HG02623 (cell line): ENCODE measurements around the gene FAM200B.

Source experiments
- ATAC-seq: cut with Tn5 transposase; IDR thresholded peaks from one replicate; pipeline ENCODE4 v1.9.1; 2021; ENCODE audit warnings: moderate library complexity; ENCODE audit not compliant: unreplicated experiment

Gene FAM200B

GRCh38 chr4:15681372-15682241, at the start of gene FAM200B:
TSS of gene FAM200B (plus strand) at chr4:15681827. CDS start at chr4:15686978, 5,151 bp downstream.
- peak; percentile 88 for ATAC-seq

GRCh38 chr4:15636818-15637217, 44.8 kb upstream of the FAM200B start:
- no peak for ATAC-seq

DNA sequence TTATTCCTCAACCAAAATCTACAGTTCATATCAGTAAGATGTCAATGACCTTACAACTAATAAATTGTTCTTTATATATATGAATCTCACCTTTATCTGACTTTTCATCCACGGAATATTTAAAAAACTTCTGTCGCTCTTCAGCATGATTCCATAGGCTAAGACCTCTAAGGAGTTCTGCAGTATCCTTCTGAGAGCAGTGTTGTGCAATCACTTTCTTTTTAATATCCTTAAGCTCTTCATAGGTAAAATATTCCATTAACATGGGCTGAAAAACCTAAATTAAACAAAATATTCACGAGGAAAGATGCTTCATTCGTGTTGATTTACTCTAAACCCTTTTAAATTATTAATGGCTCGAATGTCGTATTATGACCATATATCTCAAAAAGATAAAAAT, 43.2 kb upstream of the FAM200B start:
- ATAC-seq = no peak

DNA sequence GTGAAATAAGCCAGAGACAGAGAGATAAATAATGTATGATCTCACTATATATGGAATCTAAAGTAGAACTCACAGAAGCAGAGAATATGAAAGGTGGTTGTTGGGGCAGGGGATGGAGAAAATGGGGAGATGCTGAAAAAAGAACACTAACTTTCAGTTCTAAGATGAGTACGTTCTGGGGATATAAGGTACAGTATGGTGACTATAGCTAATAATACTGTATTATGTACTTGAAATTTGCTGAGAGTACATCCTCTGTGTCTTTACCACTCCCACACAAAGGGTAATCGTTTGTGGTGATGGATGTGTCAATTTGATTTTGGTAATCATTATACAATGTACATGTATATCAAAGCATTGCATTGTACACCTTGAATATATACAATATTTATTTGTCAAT, 33.0 kb upstream of the FAM200B start:
- no peak for ATAC-seq

GRCh38 chr4:15649914-15650545, 31.6 kb upstream of the FAM200B start:
- ATAC-seq = peak; percentile 29

GRCh38 chr4:15651676-15652075, 30.0 kb upstream of the FAM200B start:
- ATAC-seq = no peak

- ATAC-seq = no peak
Observed at GRCh38 chr4:15652191-15652590, 29.4 kb upstream of the FAM200B start.

- ATAC-seq = no peak
Observed at GRCh38 chr4:15652841-15653240, 28.8 kb upstream of the FAM200B start.

GRCh38 chr4:15653420-15653819, 28.2 kb upstream of the FAM200B start:
- no peak for ATAC-seq

DNA sequence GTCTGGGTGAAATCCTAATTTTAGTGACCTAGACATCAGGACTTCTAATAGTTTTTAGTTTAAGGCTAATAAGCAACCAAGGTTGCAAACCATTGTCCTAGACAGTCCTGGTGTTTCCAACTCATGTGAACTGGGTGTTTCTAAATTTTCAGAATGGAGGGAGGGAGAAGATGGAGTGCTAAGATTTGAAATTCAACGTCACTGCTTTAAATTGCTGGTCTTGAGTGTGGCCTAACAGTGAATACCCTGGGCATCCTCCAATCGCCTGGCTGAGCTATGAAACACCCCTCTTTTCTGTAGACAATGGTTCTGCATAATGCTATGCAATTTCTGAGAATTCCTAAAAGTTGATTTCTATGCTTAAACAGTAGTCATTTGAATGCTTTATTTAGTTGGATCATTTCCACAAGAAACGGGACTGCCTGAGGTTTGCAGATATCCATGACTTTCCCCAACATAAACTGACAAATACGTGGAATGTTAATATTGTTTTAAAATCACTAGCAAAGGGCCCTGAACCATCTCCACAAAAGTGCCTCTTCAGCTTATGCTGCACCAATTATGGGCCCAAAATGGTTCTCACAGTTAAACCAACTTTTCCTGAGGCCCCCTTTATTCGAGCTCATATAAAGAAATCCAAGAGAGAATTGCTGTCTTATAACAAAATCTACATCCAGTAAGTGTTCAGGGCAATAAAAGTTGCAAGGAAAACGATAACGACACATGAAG, 27.6 kb upstream of the FAM200B start:
- no peak for ATAC-seq

- peak; percentile 38 for ATAC-seq
Observed at GRCh38 chr4:15654593-15655222, 26.9 kb upstream of the FAM200B start.

DNA sequence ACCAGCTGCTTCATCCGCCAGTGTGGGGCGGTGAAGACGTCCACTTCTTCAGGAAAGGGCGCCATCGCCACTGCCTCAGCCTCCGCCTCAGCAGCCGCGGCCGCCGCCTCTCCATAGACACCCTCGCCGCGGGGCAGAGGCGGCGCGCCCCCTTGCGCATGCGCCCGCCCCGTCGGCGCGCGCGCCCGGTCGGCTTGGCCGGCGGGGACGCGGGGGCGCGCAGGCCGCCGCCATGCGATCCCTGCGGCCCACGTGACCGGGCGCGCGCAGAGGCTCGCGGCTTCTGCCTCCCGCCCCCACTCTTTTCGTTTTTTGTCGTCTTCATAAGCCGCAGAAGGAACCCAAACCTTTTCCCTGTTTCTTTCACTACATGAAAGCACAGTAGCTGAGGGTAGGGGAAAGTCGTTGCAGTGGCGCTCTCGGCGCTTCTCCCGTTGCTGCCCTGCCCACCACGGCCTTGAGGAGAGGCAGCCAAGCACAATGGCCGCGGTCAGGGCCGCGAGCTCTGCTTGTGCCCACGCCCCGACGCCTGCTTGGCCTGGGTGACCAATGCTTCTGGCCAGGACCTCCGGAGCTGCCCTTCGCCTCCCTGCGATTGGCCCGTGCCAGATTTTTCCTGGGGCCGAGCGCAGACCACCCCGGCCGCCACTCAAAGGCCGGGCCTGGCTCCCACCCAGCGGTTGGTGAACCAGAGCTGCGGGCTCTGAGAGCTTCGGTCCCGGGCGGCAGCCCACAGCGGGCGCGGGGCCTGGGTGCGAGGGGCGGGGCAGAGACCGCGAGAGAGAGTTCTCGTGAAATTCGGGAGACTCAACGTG, 26.2 kb upstream of the FAM200B start, which contains the start of gene FBXL5:
FBXL5 (minus strand) TSS at position 135 of the 815 bp plus-strand sequence; CDS start at position 65, 70 bp downstream.
- ATAC-seq = peak; percentile 63

DNA sequence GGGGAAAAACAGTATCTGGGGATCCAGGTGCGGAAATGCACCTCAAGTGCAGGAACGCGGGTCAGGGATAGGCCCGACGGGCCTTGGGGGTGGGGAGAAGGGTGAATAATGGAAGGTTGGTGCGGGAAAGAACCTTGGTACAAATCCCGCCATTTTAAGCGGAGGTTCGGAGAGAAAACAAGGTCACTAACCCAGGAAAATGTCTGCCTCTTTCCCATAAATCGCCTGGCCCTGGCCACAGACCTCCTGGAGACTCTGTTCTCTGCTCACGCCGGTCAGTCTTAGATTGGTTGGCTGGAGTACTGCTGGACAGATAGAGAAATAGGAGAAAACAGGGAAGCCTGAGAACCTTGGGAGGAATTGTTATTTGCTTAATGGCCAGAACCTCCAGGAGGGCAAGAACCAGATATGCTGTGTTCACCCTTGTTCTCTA, 25.6 kb upstream of the FAM200B start:
- ATAC-seq = no peak

DNA sequence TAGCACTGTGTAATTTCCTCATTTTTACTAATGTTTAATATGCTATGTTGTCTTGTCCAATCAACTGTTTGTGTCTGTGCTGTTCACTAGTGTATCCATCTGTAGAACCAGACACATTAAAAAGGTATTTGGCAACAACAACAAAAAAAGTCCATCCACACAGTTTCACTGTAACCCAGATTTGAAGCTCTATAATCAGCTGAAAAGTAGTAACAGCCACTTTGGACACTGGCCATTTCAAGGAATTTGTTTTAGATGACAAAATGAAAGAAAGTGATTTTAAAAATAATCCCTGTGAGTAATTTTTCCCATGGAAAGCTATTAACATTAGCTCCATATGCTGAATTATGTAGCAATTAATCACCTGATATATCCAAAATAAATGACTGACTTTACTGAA, 24.3 kb upstream of the FAM200B start:
- no peak for ATAC-seq

GRCh38 chr4:15658136-15658770, 23.4 kb upstream of the FAM200B start:
- ATAC-seq = no peak

GRCh38 chr4:15658781-15659180, 22.8 kb upstream of the FAM200B start:
- ATAC-seq = no peak

GRCh38 chr4:15659768-15660570, 21.7 kb upstream of the FAM200B start:
- no peak for ATAC-seq

- ATAC-seq = no peak
Observed at GRCh38 chr4:15665753-15666365, 15.8 kb upstream of the FAM200B start.
